ENCODE data around the gene CXCL8. TPM values are rescaled to one million over a fixed set of nuclear protein-coding genes. Genes with fewer than 3 reads are reported as not detected.

CXCL8 gene
- total RNA-seq, 2 experiments from 2014 or later: 0.15 to 0.19 TPM

GRCh38 chr4:73741031-73741749, 821 bp downstream of the CXCL8 start:
- DNase-seq: no peak
- Mint-ChIP-seq H3K4me3 (no peak overlapping the region), H3K4me1 (no peaks in the 10 kb centered on the region), H3K36me3 (ENCODE audit: low read depth) (no peaks in the 10 kb centered on the region), H3K27ac (no peak overlapping the region), H3K9me3 (peaks cover 2% of the 10 kb centered on the region), H3K27me3 (no peaks in the 10 kb centered on the region)
- POLR2A ChIA-PET: interaction anchor here (0.7 kb wide), 1 partner anchor 350 kb away, joined by 3 read pairs; no protein-coding TSS in a partner anchor
- CTCF ChIA-PET: no interaction called here

GRCh38 chr4:73741750-73742489, 1.6 kb downstream of the CXCL8 start:
- no peaks in the 10 kb centered on the region for H3K27me3 Mint-ChIP-seq
- no peak for DNase-seq
- POLR2A ChIA-PET: interaction anchor here (0.7 kb wide), 1 partner anchor 349 kb away, joined by 3 read pairs; no protein-coding TSS in a partner anchor
- no peak overlapping the region for H3K4me3 Mint-ChIP-seq
- no peaks in the 10 kb centered on the region for H3K4me1 Mint-ChIP-seq
- peaks cover 2% of the 10 kb centered on the region for H3K9me3 Mint-ChIP-seq
- no peak overlapping the region for H3K27ac Mint-ChIP-seq
- CTCF ChIA-PET: no interaction called here
- no peaks in the 10 kb centered on the region for H3K36me3 Mint-ChIP-seq (ENCODE audit: low read depth)

GRCh38 chr4:73742490-73743160, 2.3 kb downstream of the CXCL8 start:
- Mint-ChIP-seq H3K27me3 (peaks cover under 1% of the 10 kb centered on the region), H3K4me1 (no peaks in the 10 kb centered on the region), H3K9me3 (peaks cover 2% of the 10 kb centered on the region), H3K4me3 (no peak overlapping the region), H3K36me3 (ENCODE audit: low read depth) (no peaks in the 10 kb centered on the region), H3K27ac (no peak overlapping the region)
- ChIA-PET POLR2A (no interaction called here), CTCF (no interaction called here)
- DNase-seq: no peak

GRCh38 chr4:73743281-73743680, 2.9 kb downstream of the CXCL8 start:
- H3K4me3 Mint-ChIP-seq: no peak overlapping the region
- H3K36me3 Mint-ChIP-seq (ENCODE audit: low read depth): no peaks in the 10 kb centered on the region
- POLR2A ChIA-PET: no interaction called here
- H3K27me3 Mint-ChIP-seq: peaks cover 2% of the 10 kb centered on the region
- DNase-seq: no peak
- no peaks in the 10 kb centered on the region for H3K4me1 Mint-ChIP-seq
- CTCF ChIA-PET: no interaction called here
- H3K27ac Mint-ChIP-seq: no peak overlapping the region
- H3K9me3 Mint-ChIP-seq: peaks cover 2% of the 10 kb centered on the region

GRCh38 chr4:73743795-73744194, 3.4 kb downstream of the CXCL8 start:
- H3K27me3 Mint-ChIP-seq: peaks cover 2% of the 10 kb centered on the region
- no peak for DNase-seq
- H3K9me3 Mint-ChIP-seq: peaks cover 2% of the 10 kb centered on the region
- no peak overlapping the region for H3K27ac Mint-ChIP-seq
- no peaks in the 10 kb centered on the region for H3K36me3 Mint-ChIP-seq (ENCODE audit: low read depth)
- H3K4me1 Mint-ChIP-seq: no peaks in the 10 kb centered on the region
- no peak overlapping the region for H3K4me3 Mint-ChIP-seq
- ChIA-PET CTCF (interaction anchor here (0.6 kb wide), 1 partner anchor 288 kb away, joined by 4 read pairs; no protein-coding TSS in a partner anchor), POLR2A (no interaction called here)

GRCh38 chr4:73744203-73744602, 3.8 kb downstream of the CXCL8 start:
- ChIA-PET POLR2A (no interaction called here), CTCF (interaction anchor here (0.6 kb wide), 1 partner anchor 288 kb away, joined by 4 read pairs; no protein-coding TSS in a partner anchor)
- Mint-ChIP-seq H3K27me3 (peaks cover 2% of the 10 kb centered on the region), H3K4me1 (no peaks in the 10 kb centered on the region), H3K27ac (no peak overlapping the region), H3K4me3 (no peak overlapping the region), H3K36me3 (ENCODE audit: low read depth) (no peaks in the 10 kb centered on the region), H3K9me3 (peaks cover 2% of the 10 kb centered on the region)
- no peak for DNase-seq

GRCh38 chr4:73750730-73751129, 10.4 kb downstream of the CXCL8 start:
- no peaks in the 10 kb centered on the region for H3K4me1 Mint-ChIP-seq
- no peaks in the 10 kb centered on the region for H3K36me3 Mint-ChIP-seq (ENCODE audit: low read depth)
- H3K4me3 Mint-ChIP-seq: no peak overlapping the region
- H3K9me3 Mint-ChIP-seq: no peaks in the 10 kb centered on the region
- ChIA-PET POLR2A (no interaction called here), CTCF (no interaction called here)
- no peak overlapping the region for H3K27ac Mint-ChIP-seq
- peaks cover 6% of the 10 kb centered on the region for H3K27me3 Mint-ChIP-seq
- DNase-seq: no peak

- Mint-ChIP-seq H3K36me3 (ENCODE audit: low read depth) (no peaks in the 10 kb centered on the region), H3K27me3 (peaks cover 6% of the 10 kb centered on the region), H3K9me3 (no peaks in the 10 kb centered on the region), H3K27ac (no peak overlapping the region), H3K4me1 (no peaks in the 10 kb centered on the region), H3K4me3 (no peak overlapping the region)
- POLR2A ChIA-PET: no interaction called here
- CTCF ChIA-PET: no interaction called here
- no peak for DNase-seq
Observed at GRCh38 chr4:73751166-73751565, 10.8 kb downstream of the CXCL8 start.

GRCh38 chr4:73751830-73752229, 11.5 kb downstream of the CXCL8 start:
- H3K9me3 Mint-ChIP-seq: no peaks in the 10 kb centered on the region
- DNase-seq: no peak
- ChIA-PET CTCF (no interaction called here), POLR2A (no interaction called here)
- no peaks in the 10 kb centered on the region for H3K36me3 Mint-ChIP-seq (ENCODE audit: low read depth)
- no peak overlapping the region for H3K4me3 Mint-ChIP-seq
- H3K27ac Mint-ChIP-seq: no peak overlapping the region
- H3K27me3 Mint-ChIP-seq: peaks cover 6% of the 10 kb centered on the region
- no peaks in the 10 kb centered on the region for H3K4me1 Mint-ChIP-seq

- POLR2A ChIA-PET: no interaction called here
- CTCF ChIA-PET: no interaction called here
- Mint-ChIP-seq H3K27ac (no peak overlapping the region), H3K27me3 (peaks cover 6% of the 10 kb centered on the region), H3K4me3 (no peak overlapping the region), H3K9me3 (no peaks in the 10 kb centered on the region), H3K4me1 (no peaks in the 10 kb centered on the region), H3K36me3 (ENCODE audit: low read depth) (no peaks in the 10 kb centered on the region)
- DNase-seq: no peak
Observed at GRCh38 chr4:73752424-73752823, 12.1 kb downstream of the CXCL8 start.

- ChIA-PET POLR2A (no interaction called here), CTCF (no interaction called here)
- H3K36me3 Mint-ChIP-seq (ENCODE audit: low read depth): no peaks in the 10 kb centered on the region
- DNase-seq: no peak
- peaks cover 3% of the 10 kb centered on the region for H3K27me3 Mint-ChIP-seq
- no peak overlapping the region for H3K27ac Mint-ChIP-seq
- H3K4me3 Mint-ChIP-seq: no peak overlapping the region
- no peaks in the 10 kb centered on the region for H3K4me1 Mint-ChIP-seq
- H3K9me3 Mint-ChIP-seq: no peaks in the 10 kb centered on the region
Observed at GRCh38 chr4:73753215-73753614, 12.8 kb downstream of the CXCL8 start.

- no peak overlapping the region for H3K4me3 Mint-ChIP-seq
- peaks cover 2% of the 10 kb centered on the region for H3K27me3 Mint-ChIP-seq
- H3K4me1 Mint-ChIP-seq: no peaks in the 10 kb centered on the region
- H3K36me3 Mint-ChIP-seq (ENCODE audit: low read depth): no peaks in the 10 kb centered on the region
- no peaks in the 10 kb centered on the region for H3K9me3 Mint-ChIP-seq
- DNase-seq: no peak
- ChIA-PET CTCF (no interaction called here), POLR2A (no interaction called here)
- no peak overlapping the region for H3K27ac Mint-ChIP-seq
Observed at GRCh38 chr4:73754934-73755333, 14.6 kb downstream of the CXCL8 start.

- H3K27ac Mint-ChIP-seq: no peak overlapping the region
- no peak for DNase-seq
- ChIA-PET CTCF (no interaction called here), POLR2A (no interaction called here)
- H3K4me1 Mint-ChIP-seq: no peaks in the 10 kb centered on the region
- H3K4me3 Mint-ChIP-seq: no peak overlapping the region
- no peaks in the 10 kb centered on the region for H3K9me3 Mint-ChIP-seq
- H3K27me3 Mint-ChIP-seq: peaks cover 4% of the 10 kb centered on the region
- no peaks in the 10 kb centered on the region for H3K36me3 Mint-ChIP-seq (ENCODE audit: low read depth)
Observed at GRCh38 chr4:73759357-73759756, 19.0 kb downstream of the CXCL8 start.

All from activated CD4-positive, alpha-beta T cell treated with anti-CD3 and anti-CD28 coated beads, Interleukin-2, amount 10 ng/mL, durations not matched to agents 7 days and 5 days (primary cell).